HG03521 (cell line): ENCODE data around the gene PPP1R1C.
"Not testable (repeated sequence)": the region's sequence is repeated elsewhere in the genome, so short reads cannot be mapped to it uniquely, and the experiment has no call there.

Source experiments
- ATAC-seq: cut with Tn5 transposase; IDR thresholded peaks from one replicate; pipeline ENCODE4 v1.9.1; 2021; ENCODE audit warnings: mild to moderate bottlenecking, moderate library complexity; ENCODE audit not compliant: unreplicated experiment

The PPP1R1C gene, protein sequence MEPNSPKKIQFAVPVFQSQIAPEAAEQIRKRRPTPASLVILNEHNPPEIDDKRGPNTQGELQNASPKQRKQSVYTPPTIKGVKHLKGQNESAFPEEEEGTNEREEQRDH

DNA sequence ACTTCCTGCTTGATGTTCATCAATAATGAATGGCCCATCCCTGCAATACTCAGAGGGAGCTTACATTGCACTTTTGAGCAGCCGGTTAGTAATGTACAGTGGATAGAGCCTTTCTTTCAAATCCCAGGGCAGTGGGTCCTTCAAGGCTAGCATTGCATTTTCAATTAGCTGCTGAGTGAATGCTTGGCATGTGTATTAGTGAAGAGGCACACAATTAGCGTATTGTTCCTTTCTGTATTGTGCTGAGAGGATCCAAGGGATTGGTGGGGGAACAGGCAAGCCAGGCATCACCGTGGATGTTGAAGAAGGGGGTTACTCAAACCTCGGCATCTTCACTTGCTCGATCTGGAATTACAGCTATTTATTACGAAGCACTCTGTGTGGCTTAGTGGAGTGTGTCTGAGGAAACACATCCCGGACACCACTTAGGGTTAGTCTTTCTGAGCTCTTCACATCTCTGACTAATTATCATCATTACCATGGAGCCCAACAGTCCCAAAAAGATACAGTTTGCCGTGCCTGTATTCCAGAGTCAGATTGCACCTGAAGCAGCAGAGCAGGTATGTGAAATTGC, at the start of gene PPP1R1C:
Gene PPP1R1C (plus strand): TSS at position 222 of the 574 bp plus-strand sequence. CDS start 258 bp downstream, at position 480.
- ATAC-seq = no peak

- ATAC-seq = no peak
Measured at GRCh38 chr2:181937473-181937872, 48.2 kb upstream of the PPP1R1C start.

- ATAC-seq = no peak
Measured at GRCh38 chr2:181943411-181944124, 42.1 kb upstream of the PPP1R1C start.

- no peak for ATAC-seq
Measured at GRCh38 chr2:181944164-181944913, 41.3 kb upstream of the PPP1R1C start.

- no peak for ATAC-seq
Measured at GRCh38 chr2:181944914-181945291, 40.8 kb upstream of the PPP1R1C start.

DNA sequence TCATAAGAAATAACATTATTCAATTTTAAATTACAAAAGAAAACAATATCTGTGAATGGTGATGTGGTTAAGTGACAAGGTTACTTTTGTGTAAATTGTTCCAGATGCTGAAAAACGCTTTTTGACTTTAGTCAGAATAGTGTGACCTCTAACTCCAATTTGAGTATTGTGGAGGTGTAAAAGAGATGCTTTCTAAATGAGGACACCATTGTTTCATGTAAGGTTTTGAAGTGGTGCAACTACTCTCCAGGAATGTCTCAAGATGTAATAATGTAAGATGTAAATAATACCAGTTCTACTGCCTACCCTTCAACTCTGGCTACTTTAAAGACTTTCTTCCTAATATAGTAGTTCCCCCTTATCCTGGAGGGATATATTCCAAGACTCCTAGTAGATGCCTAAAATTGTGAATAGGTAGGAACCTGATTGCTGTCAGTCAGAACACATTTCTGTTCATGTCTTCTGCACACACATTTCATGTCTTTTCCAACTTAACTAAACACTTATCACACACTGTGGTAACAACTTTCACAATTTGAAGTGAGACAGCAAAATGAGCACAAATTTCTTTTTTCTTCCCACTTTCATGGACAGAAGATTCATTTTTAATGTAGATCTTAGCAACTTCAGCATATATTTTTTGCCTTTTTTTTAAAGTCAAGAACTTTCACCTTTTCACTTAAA, 39.1 kb upstream of the PPP1R1C start:
- no peak for ATAC-seq

GRCh38 chr2:181947273-181947672, 38.4 kb upstream of the PPP1R1C start:
- no peak for ATAC-seq

GRCh38 chr2:181948227-181948626, 37.4 kb upstream of the PPP1R1C start:
- ATAC-seq = no peak

- ATAC-seq = no peak
Measured at GRCh38 chr2:181949047-181949446, 36.6 kb upstream of the PPP1R1C start.

- no peak for ATAC-seq
Measured at GRCh38 chr2:181952404-181953226, 33.0 kb upstream of the PPP1R1C start.

DNA sequence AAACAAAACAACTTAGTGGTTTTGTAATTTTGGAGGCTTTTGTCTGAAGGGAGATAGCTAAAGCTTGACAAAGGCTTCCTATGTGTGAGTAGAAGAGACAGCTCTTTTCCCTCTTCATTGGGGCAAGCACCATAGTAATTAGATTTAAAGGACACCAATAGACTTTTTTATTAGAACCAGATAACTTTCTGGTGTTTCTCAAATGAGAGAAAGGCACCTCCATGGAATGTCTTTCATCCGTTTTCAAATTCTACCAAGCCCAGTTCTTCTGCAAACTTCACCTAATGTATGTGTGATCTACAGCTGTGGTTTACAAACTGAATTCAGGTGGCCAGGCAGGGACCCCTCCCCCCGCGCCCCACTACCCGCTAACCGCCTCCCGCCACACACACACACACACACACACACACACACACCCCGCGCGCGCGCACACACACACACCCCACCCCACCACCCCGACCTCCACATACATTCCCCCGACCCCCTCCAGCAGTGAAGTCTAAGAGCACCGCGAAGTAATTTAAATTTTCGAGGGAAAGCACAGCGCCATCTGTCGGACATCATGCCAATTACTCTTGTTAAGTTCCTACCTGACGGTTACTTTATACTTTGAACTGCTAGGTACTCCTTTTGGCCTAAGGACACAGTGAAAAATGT, 31.6 kb upstream of the PPP1R1C start:
- peak; percentile 72 for ATAC-seq

GRCh38 chr2:181954538-181954883, 31.1 kb upstream of the PPP1R1C start:
- no peak for ATAC-seq

DNA sequence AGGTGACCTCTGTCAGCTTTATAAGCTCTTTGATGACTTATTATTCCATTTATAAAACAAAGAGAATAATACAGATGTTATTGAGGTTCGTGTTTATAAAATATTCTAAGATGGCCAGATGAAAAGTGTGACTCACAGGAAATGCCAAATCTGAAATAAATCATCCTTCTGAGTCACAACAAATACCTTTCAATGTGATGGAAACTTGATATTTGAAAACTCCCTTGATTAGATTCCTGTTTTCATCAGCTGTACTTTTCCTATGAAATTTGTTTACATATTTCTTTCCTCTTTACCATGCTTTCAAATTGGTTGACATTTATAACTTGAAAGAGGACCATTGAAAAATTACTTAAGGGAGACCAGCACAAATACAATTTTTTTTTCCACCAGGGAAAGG, 30.6 kb upstream of the PPP1R1C start:
- no peak for ATAC-seq

DNA sequence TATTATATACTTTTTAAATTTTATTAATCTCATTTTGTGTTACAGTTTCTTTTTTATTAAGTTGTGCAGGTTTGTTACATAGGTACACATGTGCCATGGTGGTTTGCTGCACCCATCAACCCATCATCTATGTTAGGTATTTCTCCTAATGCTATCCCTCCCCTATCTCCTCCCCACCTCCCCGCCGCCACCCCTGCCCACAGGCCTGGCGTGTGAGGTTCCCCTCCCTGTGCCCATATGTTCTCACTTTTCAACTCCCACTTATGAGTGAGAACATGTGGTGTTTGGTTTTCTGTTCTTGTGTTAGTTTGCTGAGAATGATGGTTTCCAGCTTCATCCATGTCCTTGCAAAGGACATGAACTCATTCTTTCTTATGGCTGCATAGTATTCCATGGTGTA, 29.8 kb upstream of the PPP1R1C start:
- not testable (repeated sequence) for ATAC-seq

GRCh38 chr2:181957668-181958067, 28.0 kb upstream of the PPP1R1C start:
- ATAC-seq = no peak

- ATAC-seq = no peak
Measured at GRCh38 chr2:181958726-181959125, 26.9 kb upstream of the PPP1R1C start.

DNA sequence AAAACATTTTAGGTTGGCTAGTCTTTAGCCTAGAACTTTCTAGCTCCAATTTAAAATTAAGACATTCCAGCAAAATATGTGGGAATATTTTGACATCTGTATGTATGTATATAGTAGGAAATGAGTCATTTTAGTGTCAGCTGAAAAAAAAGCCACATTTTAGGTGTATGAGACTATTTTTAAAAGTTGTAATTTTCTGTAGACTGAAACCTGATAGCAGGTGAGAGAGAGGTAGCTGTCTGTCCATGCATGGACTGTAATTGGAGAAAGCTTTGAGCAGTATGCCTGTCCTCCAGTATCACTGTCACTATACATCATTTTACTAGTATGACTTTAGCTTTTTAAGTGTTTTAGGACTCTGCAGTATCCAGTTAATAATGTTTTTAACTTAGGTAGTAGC, 26.1 kb upstream of the PPP1R1C start:
- ATAC-seq = no peak

GRCh38 chr2:181961167-181961566, 24.5 kb upstream of the PPP1R1C start:
- not testable (repeated sequence) for ATAC-seq

DNA sequence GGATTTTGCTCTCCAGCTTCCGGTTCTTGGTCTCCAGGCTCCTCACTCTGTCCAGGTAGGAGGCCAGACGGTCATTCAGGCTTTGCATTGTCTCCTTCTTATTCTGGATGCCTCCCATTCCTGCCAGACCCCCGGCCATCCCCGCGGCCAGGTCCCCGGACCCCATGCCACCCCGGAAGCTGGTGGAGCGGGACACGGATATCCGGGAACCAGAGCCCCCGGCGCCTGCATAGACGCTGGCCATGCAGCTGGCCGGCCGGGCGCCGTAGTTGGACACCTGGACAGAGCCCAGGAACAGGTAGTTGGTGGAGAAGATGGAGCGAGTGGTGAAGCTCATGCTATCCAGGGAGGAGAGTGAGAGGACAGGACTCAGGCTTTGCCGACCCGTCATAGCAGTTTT, 23.5 kb upstream of the PPP1R1C start:
- ATAC-seq = no peak
